ENCODE results near the gene KRTAP10-1.

KRTAP10-1 gene

GRCh38 chr21:44527983-44528633 is 11.9 kb downstream of the KRTAP10-1 start:
- DNase-seq (ENCODE audit: low spot score): no peak

GRCh38 chr21:44527156-44527982 is 12.6 kb downstream of the KRTAP10-1 start:
- no peak for DNase-seq (ENCODE audit: low spot score)

GRCh38 chr21:44526096-44526997 is 13.6 kb downstream of the KRTAP10-1 start:
- DNase-seq (ENCODE audit: low spot score): no peak

- DNase-seq (ENCODE audit: low spot score): no peak
These were observed 14.5 kb downstream of the KRTAP10-1 start for GRCh38 chr21:44525391-44526095.

- DNase-seq (ENCODE audit: low spot score): no peak
These were observed 15.3 kb downstream of the KRTAP10-1 start for GRCh38 chr21:44524414-44525371.

- DNase-seq (ENCODE audit: low spot score): no peak
These were observed 16.2 kb downstream of the KRTAP10-1 start for GRCh38 chr21:44523567-44524413.

GRCh38 chr21:44522753-44523204 is 17.2 kb downstream of the KRTAP10-1 start:
- DNase-seq (ENCODE audit: low spot score): no peak

GRCh38 chr21:44521928-44522752 is 17.9 kb downstream of the KRTAP10-1 start:
- DNase-seq (ENCODE audit: low spot score): no peak

GRCh38 chr21:44521301-44521927 is 18.6 kb downstream of the KRTAP10-1 start:
- DNase-seq (ENCODE audit: low spot score): no peak

- DNase-seq (ENCODE audit: low spot score): no peak
These were observed 19.4 kb downstream of the KRTAP10-1 start for GRCh38 chr21:44520326-44521300.

- no peak for DNase-seq (ENCODE audit: low spot score)
These were observed 20.4 kb downstream of the KRTAP10-1 start for GRCh38 chr21:44519346-44520325.

- no peak for DNase-seq (ENCODE audit: low spot score)
These were observed 21.3 kb downstream of the KRTAP10-1 start for GRCh38 chr21:44518686-44519085.

GRCh38 chr21:44517175-44517899 is 22.7 kb downstream of the KRTAP10-1 start:
- peak; percentile 38 for DNase-seq (ENCODE audit: low spot score)

GRCh38 chr21:44516828-44517174 is 23.2 kb downstream of the KRTAP10-1 start:
- DNase-seq (ENCODE audit: low spot score): no peak

- DNase-seq (ENCODE audit: low spot score): no peak
These were observed 23.7 kb downstream of the KRTAP10-1 start for GRCh38 chr21:44516342-44516741.

Data from LoVo (cell line).